ENCODE data around the gene CHD2. TPM values are rescaled to one million over a fixed set of nuclear protein-coding genes. Genes with fewer than 3 reads are reported as not detected.

Gene CHD2
- total RNA-seq, 1 donor from 2014 or later = 59.7 TPM

DNA sequence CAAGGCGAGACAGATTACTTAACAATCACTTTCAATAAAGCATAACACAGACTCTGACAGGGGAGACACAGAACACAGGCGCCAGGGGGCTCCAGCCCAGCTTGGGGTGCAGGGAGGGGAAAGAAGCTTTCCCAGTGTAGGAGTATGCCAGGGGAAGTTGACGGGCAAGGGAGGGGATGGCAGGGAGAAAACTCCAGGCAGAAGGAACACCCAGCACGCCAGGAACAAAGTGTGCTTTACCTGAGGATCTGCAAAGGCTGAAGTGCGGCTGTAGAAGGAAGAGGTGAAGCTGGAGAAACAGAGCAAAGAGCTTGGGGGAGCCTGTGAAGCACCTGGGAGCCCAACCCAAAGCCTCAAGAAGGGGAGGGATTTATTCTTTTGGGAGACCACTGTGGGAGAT lies 176.8 kb downstream of the CHD2 start:
- TF ChIP-seq, protein P1, sequence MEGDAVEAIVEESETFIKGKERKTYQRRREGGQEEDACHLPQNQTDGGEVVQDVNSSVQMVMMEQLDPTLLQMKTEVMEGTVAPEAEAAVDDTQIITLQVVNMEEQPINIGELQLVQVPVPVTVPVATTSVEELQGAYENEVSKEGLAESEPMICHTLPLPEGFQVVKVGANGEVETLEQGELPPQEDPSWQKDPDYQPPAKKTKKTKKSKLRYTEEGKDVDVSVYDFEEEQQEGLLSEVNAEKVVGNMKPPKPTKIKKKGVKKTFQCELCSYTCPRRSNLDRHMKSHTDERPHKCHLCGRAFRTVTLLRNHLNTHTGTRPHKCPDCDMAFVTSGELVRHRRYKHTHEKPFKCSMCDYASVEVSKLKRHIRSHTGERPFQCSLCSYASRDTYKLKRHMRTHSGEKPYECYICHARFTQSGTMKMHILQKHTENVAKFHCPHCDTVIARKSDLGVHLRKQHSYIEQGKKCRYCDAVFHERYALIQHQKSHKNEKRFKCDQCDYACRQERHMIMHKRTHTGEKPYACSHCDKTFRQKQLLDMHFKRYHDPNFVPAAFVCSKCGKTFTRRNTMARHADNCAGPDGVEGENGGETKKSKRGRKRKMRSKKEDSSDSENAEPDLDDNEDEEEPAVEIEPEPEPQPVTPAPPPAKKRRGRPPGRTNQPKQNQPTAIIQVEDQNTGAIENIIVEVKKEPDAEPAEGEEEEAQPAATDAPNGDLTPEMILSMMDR (IDR thresholded peaks at IDR 0.05) = no peak
- H3K4me1 Mint-ChIP-seq (ENCODE audit: low read depth) = peaks cover 14% of the 10 kb centered on the region
- no peak overlapping the region for H3K27ac Mint-ChIP-seq (ENCODE audit: unreplicated experiment)
- H3K36me3 Mint-ChIP-seq (ENCODE audit: low read depth) = peaks cover 2% of the 10 kb centered on the region
- H3K9me3 Mint-ChIP-seq (ENCODE audit: low read depth) = no peaks in the 10 kb centered on the region
- no peak overlapping the region for H3K4me3 Mint-ChIP-seq (ENCODE audit: unreplicated experiment)
- DNase-seq (ENCODE audit: low spot score) = no peak
- peaks cover 11% of the 10 kb centered on the region for H3K27me3 Mint-ChIP-seq (ENCODE audit: low read depth)

Small RNA genes within 50 kb of the gene (microRNA-seq; reads per million reads assigned to microRNA genes)
- gene MIR3175 (ENCODE audit: borderline number of aligned reads) = not detected

Other genes with a start within 250 kb of the CHD2 start
- gene FAM174B, start 244.5 kb upstream of the CHD2 start, total RNA-seq = 11.0 to 24.0 TPM (median 21.9 TPM) in 3 replicates
- 13.0 to 26.2 TPM (median 15.6 TPM) in 3 replicates for gene RGMA, start 188.9 kb downstream of the CHD2 start, total RNA-seq